H9 (cell line): ENCODE data around the gene CTNNBL1. TPM values are rescaled to one million over a fixed set of nuclear protein-coding genes. Genes with fewer than 3 reads are reported as not detected.

ENCODE experiments used
- DNase-seq: peaks from one replicate; pipeline ENCODE4 v3.0.0-alpha.2; 2017
- H2AFZ ChIP-seq: one replicate; pipeline ENCODE4 v1.6.1; 2013; ENCODE audit warnings: mild to moderate bottlenecking, low read length, control low read depth, moderate library complexity
- H2AK5ac ChIP-seq: 2 replicates; pipeline ENCODE4 v1.6.1; 2013; ENCODE audit warnings: low read length, control low read depth, mixed read lengths; ENCODE audit not compliant: insufficient read length
- H2BK120ac ChIP-seq: one replicate; pipeline ENCODE4 v1.6.1; 2013; ENCODE audit warnings: low read depth, mild to moderate bottlenecking, low read length, control low read depth, inconsistent platforms; ENCODE audit not compliant: poor library complexity, severe bottlenecking
- H2BK12ac ChIP-seq: 2 replicates; pipeline ENCODE4 v1.6.1; 2013; ENCODE audit warnings: low read length, control low read depth, mixed read lengths, low read depth; ENCODE audit not compliant: insufficient read length
- H2BK15ac ChIP-seq: 2 replicates; pipeline ENCODE4 v1.6.1; 2013; ENCODE audit warnings: low read depth, low read length, control low read depth
- H2BK20ac ChIP-seq: one replicate; pipeline ENCODE4 v1.6.1; 2013; ENCODE audit warnings: low read depth, mild to moderate bottlenecking, low read length, control low read depth, inconsistent platforms; ENCODE audit not compliant: poor library complexity, severe bottlenecking
- H2BK5ac ChIP-seq: 2 replicates; pipeline ENCODE4 v1.6.1; 2013; ENCODE audit warnings: low read length, control low read depth, mixed read lengths; ENCODE audit not compliant: insufficient read length
- H3K14ac ChIP-seq: 2 replicates; pipeline ENCODE4 v1.6.1; 2013; ENCODE audit warnings: low read length, control low read depth; ENCODE audit not compliant: insufficient read depth
- H3K18ac ChIP-seq: 2 replicates; pipeline ENCODE4 v1.6.1; 2013; ENCODE audit warnings: low read depth, mild to moderate bottlenecking, mixed read lengths, low read length, control low read depth; ENCODE audit not compliant: insufficient read length
- H3K23ac ChIP-seq: 2 replicates; pipeline ENCODE4 v1.6.1; 2013; ENCODE audit warnings: low read length, control low read depth, mixed read lengths, low read depth; ENCODE audit not compliant: insufficient read length
- H3K23me2 ChIP-seq: 2 replicates; pipeline ENCODE4 v1.6.1; 2013; ENCODE audit warnings: low read depth, mild to moderate bottlenecking, mixed read lengths, low read length, control low read depth; ENCODE audit not compliant: insufficient read length, poor library complexity, severe bottlenecking
- H3K27ac ChIP-seq: 2 replicates; pipeline ENCODE4 v1.5.1; 2013; ENCODE audit warnings: low read length, control low read depth, mixed read lengths, low read depth; ENCODE audit not compliant: insufficient read length
- H3K27me3 ChIP-seq: 2 replicates; pipeline ENCODE4 v1.6.1; 2013; ENCODE audit warnings: low read length, control low read depth, inconsistent platforms; ENCODE audit not compliant: insufficient read depth
- H3K4ac ChIP-seq: 2 replicates; pipeline ENCODE4 v1.6.1; 2013; ENCODE audit warnings: low read depth, mild to moderate bottlenecking, control low read depth, inconsistent platforms, low read length, moderate library complexity
- H3K4me1 ChIP-seq: 2 replicates; pipeline ENCODE4 v1.6.1; 2013; ENCODE audit warnings: low read length, control low read depth, inconsistent platforms; ENCODE audit not compliant: insufficient read depth
- H3K4me2 ChIP-seq: 2 replicates; pipeline ENCODE4 v1.6.1; 2013; ENCODE audit warnings: low read length, control low read depth, mixed read lengths; ENCODE audit not compliant: insufficient read length, insufficient read depth
- H3K56ac ChIP-seq: 2 replicates; pipeline ENCODE4 v1.6.1; 2013; ENCODE audit warnings: low read depth, mild to moderate bottlenecking, mixed read lengths, low read length, control low read depth; ENCODE audit not compliant: insufficient read length
- H3K79me1 ChIP-seq: 2 replicates; pipeline ENCODE4 v1.6.1; 2013; ENCODE audit warnings: low read depth, mild to moderate bottlenecking, moderate library complexity, low read length, control low read depth, inconsistent platforms; ENCODE audit not compliant: insufficient read depth, poor library complexity, severe bottlenecking
- H3K79me2 ChIP-seq: 2 replicates; pipeline ENCODE4 v1.6.1; 2013; ENCODE audit warnings: low read length, control low read depth, inconsistent platforms; ENCODE audit not compliant: insufficient read depth
- H3K9ac ChIP-seq: 2 replicates; pipeline ENCODE4 v1.6.1; 2013; ENCODE audit warnings: low read length, control low read depth, mixed read lengths; ENCODE audit not compliant: insufficient read length; ENCODE audit errors: extremely low read depth
- H3K9me3 ChIP-seq: one replicate; pipeline ENCODE4 v1.6.1; 2013; ENCODE audit warnings: low read depth, low read length, inconsistent platforms; ENCODE audit not compliant: control insufficient read depth
- H3T11ph ChIP-seq: one replicate; pipeline ENCODE4 v1.6.1; 2013; ENCODE audit warnings: mild to moderate bottlenecking, low read length, control low read depth, inconsistent platforms
- H4K20me1 ChIP-seq: one replicate; pipeline ENCODE4 v1.6.1; 2013; ENCODE audit not compliant: control insufficient read depth, insufficient read length, insufficient read depth
- H4K5ac ChIP-seq: 2 replicates; pipeline ENCODE4 v1.6.1; 2013; ENCODE audit warnings: low read depth, mild to moderate bottlenecking, mixed read lengths, low read length, control low read depth; ENCODE audit not compliant: insufficient read length
- H4K8ac ChIP-seq: replicated peaks from 2 replicates; pipeline ENCODE4 v1.6.1; 2013; ENCODE audit warnings: low read length, control low read depth, mixed read lengths, low read depth; ENCODE audit not compliant: insufficient read length
- H4K91ac ChIP-seq: 2 replicates; pipeline ENCODE4 v1.6.1; 2013; ENCODE audit warnings: low read depth, mild to moderate bottlenecking, moderate library complexity, mixed read lengths, low read length, control low read depth; ENCODE audit not compliant: insufficient read length
- H3K27ac Mint-ChIP-seq, 3 experiments: 2 replicates in 2 of 3; 3 replicates in 1 of 3; pipeline ENCODE4 v1.8.0; 2020 to 2021; ENCODE audit warnings: mixed read lengths in 3 of 3, mild to moderate bottlenecking in 1 of 3, moderate library complexity in 1 of 3
- H3K27me3 Mint-ChIP-seq: 2 replicates; pipeline ENCODE4 v1.8.0; 2021; ENCODE audit warnings: low read depth, mild to moderate bottlenecking, moderate library complexity, mixed read lengths
- H3K36me3 Mint-ChIP-seq, 3 experiments: 2 replicates in 2 of 3; 3 replicates in 1 of 3; pipeline ENCODE4 v1.8.0; 2020 to 2021; ENCODE audit warnings: low read depth in 3 of 3, mixed read lengths in 3 of 3; ENCODE audit not compliant: insufficient read depth in 1 of 3
- H3K4me1 Mint-ChIP-seq, 2 experiments: 2 replicates each; pipeline ENCODE4 v1.8.0; 2020; ENCODE audit warnings: mixed read lengths in 2 of 2
- H3K4me3 Mint-ChIP-seq, 2 experiments: 2 replicates in 1 of 2; 3 replicates in 1 of 2; pipeline ENCODE4 v1.8.0; 2020 to 2021; ENCODE audit warnings: mild to moderate bottlenecking in 2 of 2, mixed read lengths in 2 of 2, moderate library complexity in 1 of 2
- H3K9me3 Mint-ChIP-seq, 2 experiments: 2 replicates in 1 of 2; 3 replicates in 1 of 2; pipeline ENCODE4 v1.8.0; 2020; ENCODE audit warnings: mild to moderate bottlenecking in 2 of 2, mixed read lengths in 2 of 2, moderate library complexity in 1 of 2
- WGBS: extraction: QIAGEN DNeasy Blood & Tissue Kit; methylation state at CpG from one replicate; pipeline ENCODE4 v1.1.7; 2013; ENCODE audit warnings: missing lambda C conversion rate, low lambda C conversion rate, mixed read lengths; ENCODE audit not compliant: insufficient read length; ENCODE audit errors: extremely low coverage; 5-methylcytosine and 5-hydroxymethylcytosine counted together
- total RNA-seq: library from RNA; stranded (reverse); gene quantifications from 2 replicates; pipeline ENCODE4 v1.2.1, GENCODE V29; 2021
- TF ChIP-seq, protein P1 (sequence below): fragments of 200-600 bp; sonication (generic); conservative IDR thresholded peaks from 3 replicates; pipeline ENCODE4 v1.8.0; 2021; ENCODE audit warnings: antibody characterized with exemption, mild to moderate bottlenecking

CTNNBL1 gene
- total RNA-seq, 1 experiment from 2014 or later, result 67.2 TPM

DNA sequence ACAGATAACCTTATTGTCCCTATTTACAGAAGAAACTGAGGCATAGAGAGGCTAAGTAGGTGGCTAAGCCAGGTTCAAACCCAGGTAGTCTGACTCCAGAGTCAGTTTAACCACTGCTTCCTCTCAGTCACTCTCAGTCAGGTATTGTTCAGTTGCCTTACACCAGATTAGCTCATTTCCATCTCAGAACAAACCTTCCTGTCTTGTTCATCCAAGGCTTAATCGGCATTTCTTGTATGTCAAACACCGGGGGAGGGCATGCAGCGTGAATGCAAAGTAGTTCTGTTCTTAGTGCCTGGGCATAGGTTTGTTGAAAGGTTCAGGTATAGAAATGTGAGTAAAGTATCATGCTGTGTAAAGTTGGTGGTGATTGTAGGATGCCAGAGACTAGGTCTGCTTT lies 51.7 kb downstream of the CTNNBL1 start:
- Histone ChIP-seq H3K9ac (no peak overlapping the region), H2AFZ (no peak overlapping the region), H3K23ac (no peak overlapping the region), H2BK5ac (no peak overlapping the region), H2BK120ac (no peak overlapping the region), H3K14ac (no peak overlapping the region), H2AK5ac (no peak overlapping the region), H3K4me1 (no peaks in the 10 kb centered on the region; the same call in 1 of the 2 replicates), H3K9me3 (no peaks in the 10 kb centered on the region), H3K27ac (no peak overlapping the region), H3K23me2 (no peaks in the 10 kb centered on the region), H4K5ac (no peak overlapping the region), H2BK15ac (no peak overlapping the region), H3K56ac (no peak overlapping the region), H3K79me1 (no peaks in the 10 kb centered on the region), H3T11ph (no peak overlapping the region), H4K8ac (no peak overlapping the region), H2BK12ac (no peak overlapping the region), H4K91ac (no peak overlapping the region), H3K18ac (no peak overlapping the region), H2BK20ac (no peak overlapping the region), H3K4me2 (no peak overlapping the region), H3K27me3 (no peaks in the 10 kb centered on the region), H3K79me2 (no peaks in the 10 kb centered on the region), H4K20me1 (no peaks in the 10 kb centered on the region), H3K4ac (no peak overlapping the region)
- Mint-ChIP-seq H3K27ac (peak overlapping the region in 2 of 3 experiments; percentile 2 to 31; a peak in 4 of 7 replicates), H3K27me3 (no peaks in the 10 kb centered on the region), H3K9me3 (no peaks in the 10 kb centered on the region), H3K36me3 (peaks cover 5 to 21% (median 10%) of the 10 kb centered on the region in 3 experiments; a peak in 6 of 7 replicates), H3K4me3 (no peak overlapping the region), H3K4me1 (peaks cover 17 to 23% of the 10 kb centered on the region in 2 experiments)
- WGBS, result no CpG with 5 or more reads among the region's 3 CpGs
- TF ChIP-seq, protein P1, sequence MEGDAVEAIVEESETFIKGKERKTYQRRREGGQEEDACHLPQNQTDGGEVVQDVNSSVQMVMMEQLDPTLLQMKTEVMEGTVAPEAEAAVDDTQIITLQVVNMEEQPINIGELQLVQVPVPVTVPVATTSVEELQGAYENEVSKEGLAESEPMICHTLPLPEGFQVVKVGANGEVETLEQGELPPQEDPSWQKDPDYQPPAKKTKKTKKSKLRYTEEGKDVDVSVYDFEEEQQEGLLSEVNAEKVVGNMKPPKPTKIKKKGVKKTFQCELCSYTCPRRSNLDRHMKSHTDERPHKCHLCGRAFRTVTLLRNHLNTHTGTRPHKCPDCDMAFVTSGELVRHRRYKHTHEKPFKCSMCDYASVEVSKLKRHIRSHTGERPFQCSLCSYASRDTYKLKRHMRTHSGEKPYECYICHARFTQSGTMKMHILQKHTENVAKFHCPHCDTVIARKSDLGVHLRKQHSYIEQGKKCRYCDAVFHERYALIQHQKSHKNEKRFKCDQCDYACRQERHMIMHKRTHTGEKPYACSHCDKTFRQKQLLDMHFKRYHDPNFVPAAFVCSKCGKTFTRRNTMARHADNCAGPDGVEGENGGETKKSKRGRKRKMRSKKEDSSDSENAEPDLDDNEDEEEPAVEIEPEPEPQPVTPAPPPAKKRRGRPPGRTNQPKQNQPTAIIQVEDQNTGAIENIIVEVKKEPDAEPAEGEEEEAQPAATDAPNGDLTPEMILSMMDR, result no peak
- DNase-seq, result no peak
